CD4-positive, alpha-beta T cell treated with Interleukin-6 for 4 hours (primary cell): ENCODE measurements around the gene PHLDB3.
"Not testable (repeated sequence)": the region's sequence is repeated elsewhere in the genome, so short reads cannot be mapped to it uniquely, and the experiment has no call there.

Source experiments
- DNase-seq: peaks from one replicate; pipeline ENCODE4 v3.0.0-alpha.2; 2020; ENCODE audit warnings: mixed read lengths

The PHLDB3 gene

GRCh38 chr19:43466793-43467192 is 37.8 kb downstream of the PHLDB3 start:
- DNase-seq = no peak

DNA sequence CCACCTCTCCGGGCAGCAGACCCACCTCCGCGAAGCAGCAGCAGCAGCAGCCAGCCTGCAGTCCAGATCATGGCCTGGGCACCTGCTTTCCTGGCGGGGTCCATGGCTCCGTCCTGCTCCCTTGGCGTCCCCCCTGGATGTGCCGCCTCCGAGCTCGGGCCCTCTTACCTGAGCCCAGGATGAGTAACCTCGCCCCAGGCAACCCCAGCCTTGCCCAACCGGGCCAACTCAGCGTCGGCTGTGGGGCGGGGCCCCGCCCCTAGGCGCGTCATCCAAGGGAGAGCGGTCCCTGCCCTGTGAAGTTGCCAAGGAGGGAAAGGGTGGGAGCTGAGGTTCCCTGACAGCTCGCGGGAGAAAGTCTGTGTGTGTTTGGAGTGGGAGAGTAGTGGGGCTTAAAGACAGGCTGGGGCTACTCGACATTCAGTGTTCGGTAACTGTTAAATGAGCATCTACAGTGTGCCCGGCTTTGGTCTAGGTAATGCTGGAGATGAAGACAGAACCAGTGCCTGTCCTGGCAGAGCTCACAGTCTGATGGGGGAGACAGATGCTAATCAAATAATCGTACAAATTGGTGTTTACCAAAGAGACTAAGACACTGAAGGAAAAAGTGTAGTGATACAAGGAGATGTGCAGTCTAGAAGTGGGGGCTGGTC is 39.0 kb downstream of the PHLDB3 start, which contains the start of gene LYPD3:
Gene LYPD3 (minus strand): TSS at position 141 of the 653 bp plus-strand sequence. CDS start 37 bp downstream, at position 104.
- DNase-seq = peak; percentile 30

DNA sequence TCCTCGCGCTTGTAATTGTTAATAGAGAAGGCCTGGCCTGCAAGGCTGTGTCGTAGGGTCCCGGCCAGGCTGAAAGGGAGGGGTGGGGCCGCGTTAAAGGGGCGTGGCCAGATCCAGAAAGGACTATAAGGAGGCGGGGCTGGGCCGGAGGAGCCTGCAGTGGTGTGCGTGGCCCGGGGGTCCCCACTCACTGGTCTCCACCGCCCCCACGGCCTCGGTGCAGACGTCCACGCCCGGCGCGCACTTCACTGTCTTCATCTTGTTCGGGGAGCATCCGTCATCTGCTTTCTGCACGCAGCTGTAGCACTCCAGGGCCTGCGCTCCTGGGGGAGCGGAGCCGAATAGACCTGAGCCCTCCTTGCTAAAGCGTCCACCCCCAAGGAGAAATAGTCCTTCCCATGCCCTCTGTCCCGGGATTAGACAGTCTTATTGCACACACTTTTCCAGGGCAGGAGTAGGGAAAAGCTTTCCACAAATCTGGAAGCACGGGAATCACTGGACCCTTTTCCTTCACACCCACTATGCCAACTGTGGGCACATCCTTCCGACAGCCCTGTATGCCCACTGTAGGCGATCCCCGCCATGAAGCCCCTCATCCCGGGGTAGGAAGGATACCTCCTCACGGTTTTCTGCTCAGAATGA is 40.3 kb downstream of the PHLDB3 start:
- peak; percentile 84 for DNase-seq

DNA sequence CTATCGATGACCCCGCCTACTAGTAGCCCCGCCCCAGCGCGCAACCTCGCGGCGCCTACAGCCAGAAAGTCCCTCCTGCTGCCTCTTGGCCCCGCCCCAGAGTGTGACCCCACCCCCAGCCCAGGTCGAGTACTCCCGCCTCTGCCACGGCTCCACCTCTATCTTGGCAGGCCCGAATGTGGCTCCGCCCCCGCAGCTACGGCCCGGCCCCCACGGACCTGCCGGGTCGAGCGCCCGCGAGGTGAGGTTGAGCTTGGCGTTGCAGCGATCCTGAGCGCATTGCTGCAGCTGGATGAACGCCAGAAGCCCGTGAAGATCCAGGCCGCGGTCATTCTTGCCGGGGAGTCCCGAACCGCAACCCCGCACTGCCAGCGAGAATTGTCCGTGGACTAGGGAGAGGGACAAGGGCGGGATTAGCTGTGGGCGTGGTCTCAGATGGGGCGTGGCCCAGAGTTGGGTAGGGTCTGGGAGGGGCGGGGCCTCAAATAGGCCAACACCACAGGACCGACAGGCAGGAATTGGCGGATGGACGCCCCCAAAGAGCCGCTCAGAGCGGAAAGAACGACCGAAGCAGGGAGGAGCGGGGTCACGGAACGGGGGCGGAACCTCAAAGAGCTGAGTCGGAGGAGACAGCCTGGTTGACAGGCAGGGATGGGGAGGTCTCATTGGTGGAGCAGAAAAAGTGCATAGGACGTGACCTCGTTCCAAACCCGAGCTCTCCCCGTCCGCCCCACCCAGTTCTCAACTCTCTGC is 41.0 kb downstream of the PHLDB3 start:
- DNase-seq = peak; percentile 100

GRCh38 chr19:43462785-43463380 is 41.7 kb downstream of the PHLDB3 start:
- DNase-seq = no peak

- DNase-seq = no peak
These were observed 42.2 kb downstream of the PHLDB3 start for GRCh38 chr19:43462383-43462782.

DNA sequence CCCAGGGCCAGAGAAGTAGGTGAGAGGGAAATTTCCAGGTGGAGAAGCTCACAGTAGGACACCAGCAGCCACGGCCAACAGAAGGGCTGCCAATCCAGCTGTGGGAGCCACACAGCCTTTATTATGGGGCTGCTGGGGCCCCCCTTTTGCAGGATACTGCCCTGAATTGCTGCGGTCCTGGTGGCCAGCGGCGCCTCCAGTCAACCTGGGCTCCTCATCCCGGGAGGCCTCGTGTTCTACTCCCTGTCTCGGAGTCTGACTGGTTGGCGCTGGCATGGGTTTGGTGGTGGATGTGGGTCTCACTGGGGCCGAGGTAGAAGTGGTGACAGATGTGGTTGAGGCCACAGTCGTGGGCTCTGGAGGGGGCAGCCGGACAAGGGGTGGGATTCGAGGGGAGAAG is 43.2 kb downstream of the PHLDB3 start:
- DNase-seq = no peak

DNA sequence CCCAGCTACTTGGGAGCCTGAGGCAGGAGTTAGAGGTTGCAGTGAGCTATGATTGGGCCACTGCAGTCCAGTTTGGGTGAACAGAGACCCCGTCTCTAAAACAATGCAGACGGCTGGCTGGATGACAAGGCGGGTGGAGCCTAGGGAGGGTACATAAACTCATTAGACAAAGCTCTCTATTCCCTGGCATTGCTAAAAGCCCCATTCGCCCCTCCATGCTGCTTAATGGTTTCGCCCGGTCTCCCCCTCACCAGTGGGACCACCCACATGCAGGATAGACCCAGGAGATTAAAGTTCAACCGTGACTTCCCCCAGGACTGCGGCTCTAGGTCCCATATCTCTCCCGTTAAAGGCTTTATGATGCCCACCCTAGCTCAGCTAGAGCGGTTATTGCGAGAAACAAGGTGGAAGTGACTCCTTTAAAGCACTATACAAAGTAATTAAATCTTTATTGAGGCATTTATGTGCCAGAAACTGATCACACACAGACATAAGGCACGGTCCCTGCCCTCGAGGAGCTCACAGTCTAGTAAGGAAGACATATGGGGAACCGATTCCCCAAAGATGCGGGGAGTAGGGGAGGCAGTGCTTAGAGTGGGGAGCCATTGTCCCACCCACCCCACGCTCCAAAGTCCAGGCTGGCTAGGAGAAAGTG is 44.1 kb downstream of the PHLDB3 start:
- DNase-seq = no peak

DNA sequence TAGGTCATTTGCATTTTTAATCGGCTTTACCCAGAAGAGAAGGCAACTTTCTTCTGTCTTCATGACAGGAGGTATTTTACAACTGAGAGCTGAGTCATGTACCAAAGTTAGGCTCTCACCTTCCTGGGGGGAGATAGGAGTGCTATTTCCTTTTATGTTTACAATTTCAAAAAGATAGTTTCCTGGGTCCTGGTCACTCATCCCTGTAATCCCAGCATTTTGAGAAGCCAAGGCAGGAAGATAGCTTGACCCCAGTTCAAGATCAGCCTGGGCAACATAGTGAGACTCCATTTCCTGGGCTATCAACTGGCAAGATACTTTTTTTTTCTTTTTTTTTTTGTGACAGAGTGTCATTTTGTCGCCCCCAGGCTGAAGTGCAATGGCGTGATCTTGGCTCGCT is 46.7 kb downstream of the PHLDB3 start:
- DNase-seq = no peak

DNA sequence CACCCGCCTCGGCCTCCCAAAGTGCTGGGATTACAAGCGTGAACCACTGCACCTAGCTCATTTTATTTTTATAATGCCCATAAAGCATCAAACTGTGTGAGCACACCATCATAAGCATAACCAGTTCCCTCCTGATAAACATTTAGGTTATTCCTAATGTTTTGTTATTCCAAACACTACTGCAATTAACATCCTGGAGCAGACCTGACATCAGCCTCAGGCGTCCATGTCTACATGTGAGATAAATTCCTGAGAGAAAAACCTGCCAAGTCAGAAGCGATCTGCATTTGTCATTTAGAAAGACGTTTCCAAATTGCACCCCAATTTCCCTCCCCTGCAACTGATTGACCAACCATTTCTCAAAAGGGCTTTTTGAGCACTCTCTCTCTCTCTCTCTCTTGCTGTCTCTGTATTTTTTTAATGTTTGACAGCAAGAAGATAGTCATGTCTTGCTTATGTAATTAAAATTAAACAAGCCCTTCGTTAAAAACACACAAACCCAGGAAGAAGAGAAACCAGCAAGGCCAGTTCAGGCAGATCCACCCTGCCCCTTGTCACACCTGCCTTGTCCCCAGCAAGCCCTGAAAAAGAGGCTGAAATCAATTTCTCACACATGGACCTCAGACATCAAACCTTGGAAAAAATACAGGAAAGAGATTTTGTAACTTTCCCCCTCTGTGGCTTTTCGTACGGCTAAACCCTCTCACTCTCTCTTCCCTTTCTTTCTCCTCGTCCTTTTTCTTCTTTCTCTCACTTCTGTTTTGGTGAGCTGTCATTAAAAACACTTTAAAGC is 49.0 kb downstream of the PHLDB3 start:
- no peak for DNase-seq

DNA sequence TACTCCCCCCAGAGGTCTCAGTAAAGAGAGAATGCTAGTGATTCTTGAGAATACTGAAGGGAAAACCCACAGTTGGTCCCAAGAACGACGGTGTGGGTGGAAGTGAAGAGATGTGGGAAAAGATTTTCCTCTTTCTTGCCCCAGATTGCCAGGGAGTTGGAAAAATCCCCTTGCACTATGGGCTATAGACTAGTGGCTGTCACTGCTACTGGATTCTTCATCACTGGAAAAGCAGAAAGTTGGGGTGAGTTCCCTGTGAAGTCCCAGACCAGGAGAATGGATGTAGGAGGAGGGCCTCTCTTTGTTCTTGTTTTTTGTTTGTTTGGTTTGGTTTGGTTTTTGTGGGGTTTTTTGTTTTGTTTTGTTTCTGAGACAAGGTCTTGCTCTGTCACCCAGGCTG is 50.5 kb downstream of the PHLDB3 start:
- DNase-seq = no peak

GRCh38 chr19:43452582-43452981 is 52.0 kb downstream of the PHLDB3 start:
- DNase-seq = no peak

GRCh38 chr19:43450545-43450997 is 54.0 kb downstream of the PHLDB3 start:
- no peak for DNase-seq

- DNase-seq = no peak
These were observed 56.9 kb downstream of the PHLDB3 start for GRCh38 chr19:43447655-43448054.

GRCh38 chr19:43446746-43447489 is 57.6 kb downstream of the PHLDB3 start:
- DNase-seq = peak; percentile 88

DNA sequence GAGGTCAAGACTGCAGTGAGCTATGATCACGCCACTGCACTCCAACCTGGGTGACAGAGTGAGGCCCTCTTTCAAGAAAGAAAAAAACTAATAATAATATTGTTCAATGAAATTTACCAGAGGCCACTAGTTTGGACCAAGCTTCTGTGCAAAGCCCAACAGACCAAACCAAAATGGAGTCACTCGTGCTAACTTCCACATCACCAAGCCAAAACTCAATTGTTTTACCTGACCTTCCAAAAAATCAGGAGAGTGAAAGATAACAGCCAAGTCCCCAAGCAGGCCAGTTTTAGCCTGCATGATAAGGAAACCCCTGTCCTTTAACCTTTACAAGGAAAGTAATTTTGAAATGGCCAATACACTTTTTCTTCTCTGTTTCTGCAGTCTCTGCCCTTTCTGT is 59.1 kb downstream of the PHLDB3 start:
- DNase-seq = no peak

DNA sequence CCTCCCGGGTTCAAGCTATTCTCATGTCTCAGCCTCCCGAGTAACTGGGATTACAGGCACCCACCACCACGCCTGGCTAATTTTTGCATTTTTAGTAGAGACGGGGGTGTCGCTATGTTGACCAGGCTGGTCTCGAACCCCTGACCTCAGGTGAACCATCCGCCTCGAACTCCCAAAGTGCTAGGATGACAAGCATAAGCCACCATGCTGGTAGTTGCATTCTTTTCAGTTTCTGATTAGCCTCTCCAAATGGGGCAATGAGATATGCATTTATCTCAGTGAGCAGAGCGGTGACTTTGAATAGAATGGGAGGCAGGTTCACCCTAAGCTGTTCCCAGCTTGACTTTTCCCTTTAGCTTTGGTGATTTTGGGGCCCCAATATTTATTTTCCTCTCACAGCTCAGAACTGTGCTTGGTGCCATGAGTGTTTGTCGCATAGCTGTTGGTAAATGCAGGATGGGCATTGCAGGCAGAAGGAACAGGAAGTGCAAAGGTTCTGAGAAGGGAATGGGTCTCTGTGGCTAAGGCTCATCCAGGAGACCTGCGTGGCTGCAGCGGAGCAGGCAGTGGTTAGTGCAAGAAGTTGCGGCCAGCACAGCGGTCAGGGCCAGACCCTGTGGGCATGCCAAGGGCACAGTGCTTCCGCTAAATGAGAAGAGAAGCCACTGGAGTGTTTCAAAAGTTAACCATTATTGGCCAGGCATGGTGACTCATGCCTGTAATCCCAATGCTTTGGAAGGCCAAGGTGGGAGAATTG is 59.8 kb downstream of the PHLDB3 start:
- no peak for DNase-seq

GRCh38 chr19:43444091-43444490 is 60.5 kb downstream of the PHLDB3 start:
- not testable (repeated sequence) for DNase-seq

GRCh38 chr19:43441716-43442115 is 62.8 kb downstream of the PHLDB3 start:
- no peak for DNase-seq

DNA sequence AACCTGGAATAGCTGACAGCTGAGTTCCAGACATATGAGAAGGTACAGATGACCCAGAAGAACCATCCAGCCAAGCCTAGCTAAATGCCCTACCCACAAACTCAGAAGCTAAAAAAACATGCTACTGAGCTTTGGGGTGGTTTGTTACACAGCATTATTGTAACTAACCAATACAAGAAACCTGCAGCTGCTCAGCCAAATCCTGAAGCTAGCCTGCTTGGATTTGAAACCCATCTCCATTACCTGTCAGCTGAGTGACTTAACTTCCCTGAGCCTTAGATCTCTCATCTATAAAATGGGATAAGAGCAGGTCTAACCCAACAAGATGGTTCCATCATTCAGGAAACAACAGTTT is 64.9 kb downstream of the PHLDB3 start:
- DNase-seq = no peak
